GM21528 (cell line): ENCODE results near the gene ANO8.
"Not testable (repeated sequence)": the region's sequence is repeated elsewhere in the genome, so short reads cannot be mapped to it uniquely, and the experiment has no call there.

Experiments
- ATAC-seq: cut with Tn5 transposase; IDR thresholded peaks from one replicate; pipeline ENCODE4 v1.9.1; 2021; ENCODE audit warnings: mild to moderate bottlenecking, moderate library complexity; ENCODE audit not compliant: unreplicated experiment, low FRiP score

ANO8 gene, protein sequence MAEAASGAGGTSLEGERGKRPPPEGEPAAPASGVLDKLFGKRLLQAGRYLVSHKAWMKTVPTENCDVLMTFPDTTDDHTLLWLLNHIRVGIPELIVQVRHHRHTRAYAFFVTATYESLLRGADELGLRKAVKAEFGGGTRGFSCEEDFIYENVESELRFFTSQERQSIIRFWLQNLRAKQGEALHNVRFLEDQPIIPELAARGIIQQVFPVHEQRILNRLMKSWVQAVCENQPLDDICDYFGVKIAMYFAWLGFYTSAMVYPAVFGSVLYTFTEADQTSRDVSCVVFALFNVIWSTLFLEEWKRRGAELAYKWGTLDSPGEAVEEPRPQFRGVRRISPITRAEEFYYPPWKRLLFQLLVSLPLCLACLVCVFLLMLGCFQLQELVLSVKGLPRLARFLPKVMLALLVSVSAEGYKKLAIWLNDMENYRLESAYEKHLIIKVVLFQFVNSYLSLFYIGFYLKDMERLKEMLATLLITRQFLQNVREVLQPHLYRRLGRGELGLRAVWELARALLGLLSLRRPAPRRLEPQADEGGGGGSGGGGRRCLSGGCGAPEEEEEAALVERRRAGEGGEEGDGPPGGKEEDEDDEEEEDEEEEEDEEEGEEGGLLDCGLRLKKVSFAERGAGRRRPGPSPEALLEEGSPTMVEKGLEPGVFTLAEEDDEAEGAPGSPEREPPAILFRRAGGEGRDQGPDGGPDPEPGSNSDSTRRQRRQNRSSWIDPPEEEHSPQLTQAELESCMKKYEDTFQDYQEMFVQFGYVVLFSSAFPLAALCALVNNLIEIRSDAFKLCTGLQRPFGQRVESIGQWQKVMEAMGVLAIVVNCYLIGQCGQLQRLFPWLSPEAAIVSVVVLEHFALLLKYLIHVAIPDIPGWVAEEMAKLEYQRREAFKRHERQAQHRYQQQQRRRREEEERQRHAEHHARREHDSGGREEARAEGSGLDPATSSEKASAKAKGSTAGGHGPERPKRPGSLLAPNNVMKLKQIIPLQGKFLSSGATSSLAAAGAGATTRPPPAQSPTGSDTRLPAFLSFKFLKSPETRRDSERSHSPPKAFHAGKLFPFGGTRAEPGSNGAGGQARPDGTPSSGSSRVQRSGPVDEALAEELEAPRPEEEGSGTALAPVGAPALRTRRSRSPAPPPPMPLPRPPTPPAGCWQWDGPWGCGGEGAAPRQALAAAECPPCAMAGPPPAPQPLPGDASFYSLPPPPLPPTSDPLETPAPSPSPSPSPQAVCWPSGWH

DNA sequence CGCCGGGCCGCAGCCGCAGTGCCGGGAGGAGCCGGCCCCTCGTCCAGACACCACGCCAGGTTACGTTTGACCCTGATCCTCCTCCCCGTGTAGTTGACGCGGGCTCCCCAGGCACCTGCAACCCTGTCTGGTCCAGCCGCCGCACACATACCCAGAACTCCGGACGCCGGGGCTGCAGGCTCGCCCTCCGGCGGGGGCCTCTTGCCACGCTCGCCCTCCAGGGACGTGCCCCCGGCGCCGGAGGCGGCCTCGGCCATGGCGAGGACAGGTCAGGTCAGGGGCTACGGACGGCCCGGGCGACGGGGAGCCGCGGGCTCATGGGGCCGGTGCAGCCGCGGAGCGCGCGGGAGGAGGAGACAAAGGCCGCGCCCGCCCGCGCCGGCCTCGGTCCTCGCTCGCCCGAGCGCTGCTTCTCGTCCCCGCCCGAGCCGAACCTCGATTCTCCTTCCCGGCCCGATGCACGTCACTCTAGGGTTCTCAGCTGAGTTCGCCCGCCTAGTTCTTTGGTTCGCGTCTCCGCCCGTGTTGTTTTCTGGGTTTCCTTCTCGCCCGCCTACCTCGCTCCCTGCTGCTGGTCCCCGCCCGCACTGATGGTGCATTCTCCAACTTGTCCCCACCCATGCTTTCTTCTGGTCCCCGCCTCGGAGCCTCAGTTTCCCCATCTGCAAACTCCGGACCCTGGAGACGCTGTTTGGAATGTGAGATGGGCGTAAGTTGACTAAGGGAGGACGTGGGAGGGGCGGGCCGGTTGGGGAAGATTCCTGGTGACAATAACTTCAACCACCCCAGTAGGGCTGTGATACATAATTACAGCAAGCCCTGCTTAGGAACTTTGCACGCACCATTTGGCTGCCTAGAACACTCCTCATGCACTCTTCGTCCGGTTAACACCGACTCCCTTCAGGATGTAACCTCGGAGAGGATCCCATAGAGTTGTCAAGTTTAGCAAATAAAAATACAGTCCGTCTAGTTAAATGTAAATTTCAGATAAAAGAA lies at the start of gene ANO8:
TSS of gene ANO8 (minus strand) at position 442 of the 996 bp plus-strand sequence. CDS start at position 257, 185 bp downstream.
- ATAC-seq: no peak

DNA sequence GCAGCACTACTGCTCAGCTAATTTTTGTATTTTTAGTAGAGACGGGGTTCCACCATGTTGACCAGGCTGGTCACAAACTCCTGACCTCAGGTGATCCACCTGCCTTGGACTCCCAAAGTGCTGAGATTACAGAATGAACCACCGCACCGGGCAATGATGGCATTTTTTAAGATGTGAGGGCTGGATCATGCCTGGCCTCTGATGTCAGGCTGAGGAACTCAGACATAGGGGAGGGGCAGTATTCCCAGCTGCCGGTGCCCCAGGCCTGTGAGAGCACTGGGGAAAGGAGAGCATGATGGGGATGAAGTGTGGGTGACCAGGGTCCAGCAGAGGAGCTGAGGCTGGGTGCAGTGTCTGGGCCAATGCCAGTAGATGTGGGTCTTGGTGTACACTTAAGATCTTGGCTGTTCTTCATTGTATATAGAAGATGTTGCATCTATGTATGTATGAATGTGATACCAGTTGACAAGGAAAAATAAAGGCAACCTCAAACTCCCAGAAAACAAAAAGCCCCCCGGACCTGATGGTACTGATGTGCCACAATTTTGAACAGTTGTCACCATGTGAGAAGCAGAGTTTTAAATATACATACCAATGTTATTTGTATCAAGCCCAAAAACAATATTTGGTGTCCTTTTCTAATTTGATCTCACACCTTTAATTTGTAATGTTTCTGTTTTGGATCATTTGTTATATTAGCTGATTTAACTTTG lies 45.9 kb upstream of the ANO8 start:
- no peak for ATAC-seq

DNA sequence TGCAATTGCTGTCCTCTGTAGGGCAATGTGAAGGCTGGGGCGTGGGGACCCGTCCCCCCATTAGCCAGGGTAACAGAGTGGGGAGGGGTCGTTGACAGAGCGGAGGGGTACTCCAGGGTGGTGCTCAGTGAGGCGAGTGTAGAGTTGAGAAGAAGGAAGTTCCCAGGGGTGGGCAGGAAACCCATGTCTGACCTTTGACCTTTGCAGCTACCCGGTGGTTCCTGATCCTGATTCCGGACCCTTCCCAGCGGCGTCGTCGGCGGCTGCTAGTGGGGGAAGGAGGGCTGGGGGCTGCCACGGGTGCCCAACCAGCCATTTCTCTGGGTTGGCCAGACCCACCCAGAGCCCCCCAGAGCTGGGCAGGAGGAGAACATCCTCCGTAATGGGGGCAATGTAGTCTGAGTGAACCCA lies 44.6 kb upstream of the ANO8 start:
- ATAC-seq: no peak

DNA sequence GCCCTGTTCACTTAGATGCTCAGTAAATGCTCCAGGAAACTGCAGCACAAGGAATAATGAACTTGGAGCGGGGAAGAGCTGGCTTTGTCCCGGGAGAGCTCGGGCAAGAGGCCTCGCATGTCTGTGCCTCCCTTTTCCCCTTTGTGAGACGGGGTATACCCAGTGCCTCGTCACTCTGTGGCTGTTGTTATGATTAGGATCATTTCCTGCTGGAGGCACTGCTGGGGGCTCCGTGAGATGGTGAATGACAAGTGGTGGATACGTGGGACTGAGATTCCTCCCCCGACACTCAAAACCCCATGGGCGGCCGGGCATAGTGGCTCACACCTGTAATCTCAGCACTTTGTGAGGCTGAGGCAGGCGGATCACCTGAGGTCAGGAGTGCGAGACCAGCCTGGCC lies 43.6 kb upstream of the ANO8 start:
- no peak for ATAC-seq

DNA sequence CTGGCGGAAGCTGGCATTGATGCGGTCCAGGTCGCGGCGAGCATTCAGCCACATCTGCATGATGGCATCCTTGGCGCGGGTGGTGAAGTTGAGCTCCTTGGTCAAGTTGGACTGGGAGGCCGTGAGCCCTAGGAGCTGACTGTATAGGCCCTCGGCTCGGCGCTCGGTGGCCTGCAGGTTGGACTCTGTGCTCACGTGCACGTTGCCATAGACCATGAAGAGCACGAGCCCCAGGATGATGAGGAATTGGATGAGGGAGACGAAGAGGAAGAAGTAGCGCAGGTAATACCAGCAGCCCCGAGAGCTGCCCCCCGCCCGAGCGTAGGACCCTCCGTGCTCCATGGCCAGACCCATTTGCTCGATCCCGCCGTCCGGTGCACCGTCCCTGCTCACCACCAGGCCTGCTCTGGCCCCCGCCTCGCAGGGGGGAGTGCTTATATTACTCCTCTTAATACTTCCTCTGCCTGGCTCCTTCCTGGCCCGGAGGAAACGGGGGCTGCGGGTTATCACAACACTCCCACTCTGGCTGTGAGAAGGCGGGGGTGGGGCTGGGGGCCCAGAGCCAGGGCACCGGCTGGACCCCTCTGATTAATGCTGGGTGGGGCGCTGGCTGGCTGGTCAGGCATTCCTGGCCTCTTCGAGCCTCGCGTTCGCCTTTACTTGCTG lies 42.4 kb upstream of the ANO8 start, which contains the start of gene PLVAP:
TSS of gene PLVAP (minus strand) at position 408 of the 666 bp plus-strand sequence. CDS start at position 354, 54 bp downstream.
- ATAC-seq: no peak

DNA sequence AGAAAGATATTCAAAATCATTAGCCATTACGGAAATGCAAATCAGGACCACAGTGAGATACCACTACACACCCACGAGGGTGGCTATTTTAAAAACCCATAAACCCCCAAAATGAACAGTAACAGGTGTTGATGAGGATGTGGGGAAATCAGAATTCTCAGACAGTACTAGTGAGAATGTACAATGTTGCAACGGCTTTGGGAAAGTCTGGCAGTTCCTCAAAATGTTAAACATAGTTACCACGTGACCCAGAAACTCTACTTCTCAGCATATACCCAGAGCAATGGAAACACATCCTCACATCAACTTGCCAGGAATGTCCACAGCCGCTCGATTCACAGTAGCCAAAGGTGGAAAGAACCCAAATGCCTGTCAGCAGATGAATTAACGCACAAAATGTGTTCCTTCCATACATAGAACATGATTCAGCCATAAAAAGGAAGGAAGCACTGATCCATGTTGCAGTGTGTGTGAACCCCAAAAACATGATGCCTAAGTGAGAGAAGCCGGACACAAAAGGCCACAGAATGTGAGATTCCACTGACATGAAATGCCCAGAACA lies 35.5 kb upstream of the ANO8 start:
- ATAC-seq: peak; percentile 82

DNA sequence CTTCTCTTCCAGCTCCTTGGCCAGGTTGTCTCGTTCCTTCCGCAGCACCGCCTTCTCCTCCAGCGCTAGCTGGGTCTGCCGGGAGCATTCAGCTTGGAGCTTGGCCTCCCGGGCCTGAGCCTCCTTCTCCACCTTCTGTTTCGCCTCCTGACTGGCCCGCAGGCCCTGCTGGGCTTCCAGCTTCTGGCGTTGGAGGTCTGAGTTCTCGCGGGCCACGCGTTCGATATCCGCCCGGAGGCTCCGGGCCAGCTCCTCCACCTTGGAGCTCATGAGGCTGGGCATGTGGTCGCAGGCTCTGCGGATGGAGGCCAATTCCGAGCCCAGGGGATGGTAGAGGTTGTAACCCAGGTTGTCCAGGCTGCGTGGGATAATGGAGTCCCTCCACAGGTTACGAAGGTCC lies 30.7 kb upstream of the ANO8 start:
- no peak for ATAC-seq

DNA sequence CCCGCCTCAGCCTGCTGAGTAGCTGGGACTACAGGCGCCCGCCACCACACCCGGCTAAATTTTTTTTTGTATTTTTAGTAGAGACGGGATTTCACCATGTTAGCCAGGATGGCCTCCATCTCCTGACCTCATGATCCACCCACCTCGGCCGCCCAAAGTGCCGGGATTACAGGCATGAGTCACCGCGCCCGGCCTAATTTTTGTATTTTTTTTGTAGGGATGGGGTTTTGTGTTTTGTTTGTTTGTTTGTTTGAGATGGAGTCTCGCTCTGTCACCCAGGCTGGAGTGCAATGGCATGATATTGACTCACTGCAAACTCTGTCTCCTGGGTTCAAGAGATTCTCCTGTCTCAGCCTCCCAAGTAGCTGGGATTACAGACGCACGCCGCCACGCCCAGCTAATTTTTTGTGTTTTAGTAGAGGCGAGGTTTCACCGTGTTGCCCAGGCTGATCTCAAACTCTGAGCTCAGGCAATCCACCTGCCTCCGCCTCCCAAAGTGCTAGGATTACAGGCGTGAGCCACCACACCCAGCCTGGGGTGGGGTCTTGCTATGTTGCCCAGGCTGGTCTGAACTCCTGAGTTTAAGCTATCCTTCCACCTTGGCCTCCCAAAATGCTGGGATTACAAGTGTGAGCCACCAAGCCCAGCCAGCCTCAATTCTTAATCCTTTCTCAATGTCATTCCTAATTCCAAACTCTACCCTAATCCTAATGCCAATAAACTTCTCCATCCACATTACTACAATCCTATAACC lies 29.4 kb upstream of the ANO8 start:
- ATAC-seq: not testable (repeated sequence)

DNA sequence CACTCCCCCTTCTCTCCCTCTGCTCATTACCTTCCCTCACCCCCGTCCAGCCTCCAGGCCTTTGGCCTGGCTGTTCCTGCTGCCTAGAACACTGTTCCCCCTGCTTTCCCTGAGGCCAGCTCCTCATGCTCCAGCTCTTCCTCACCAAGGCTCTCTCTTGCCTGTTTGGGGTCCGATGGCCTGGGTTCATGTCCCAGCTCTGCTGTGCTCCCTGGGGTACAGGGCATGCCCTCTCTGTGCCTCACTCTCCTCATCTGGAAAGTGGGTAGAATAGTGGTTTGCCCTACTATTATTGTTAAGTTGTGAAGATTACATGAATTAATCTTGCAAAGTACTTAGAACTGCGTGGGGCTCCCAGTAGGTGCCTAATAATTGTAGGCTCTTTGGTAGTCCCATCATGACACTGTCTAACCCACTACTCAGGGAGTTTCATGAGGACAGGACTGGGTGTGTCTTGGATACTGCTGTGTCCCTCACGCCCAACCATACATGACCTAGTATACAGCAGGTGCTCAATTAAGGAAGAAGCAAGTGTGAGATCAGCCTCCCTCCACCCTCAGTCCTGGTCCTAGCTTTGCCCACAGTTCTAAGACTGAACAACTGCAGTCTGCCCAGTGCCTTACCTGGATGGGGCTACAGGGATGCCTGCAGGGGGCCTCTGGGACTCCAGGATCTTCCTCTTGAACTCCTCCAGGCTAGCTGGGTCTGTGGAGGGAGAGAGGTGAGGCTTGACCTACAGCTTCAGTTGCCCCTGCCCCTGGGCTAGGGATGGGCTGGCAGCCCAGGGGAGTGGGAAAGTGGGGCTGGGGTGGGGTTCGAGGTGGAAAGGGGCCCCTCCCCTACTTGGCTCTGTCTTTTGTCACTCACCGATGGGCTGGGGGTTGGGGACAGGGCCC lies 25.5 kb upstream of the ANO8 start:
- no peak for ATAC-seq

DNA sequence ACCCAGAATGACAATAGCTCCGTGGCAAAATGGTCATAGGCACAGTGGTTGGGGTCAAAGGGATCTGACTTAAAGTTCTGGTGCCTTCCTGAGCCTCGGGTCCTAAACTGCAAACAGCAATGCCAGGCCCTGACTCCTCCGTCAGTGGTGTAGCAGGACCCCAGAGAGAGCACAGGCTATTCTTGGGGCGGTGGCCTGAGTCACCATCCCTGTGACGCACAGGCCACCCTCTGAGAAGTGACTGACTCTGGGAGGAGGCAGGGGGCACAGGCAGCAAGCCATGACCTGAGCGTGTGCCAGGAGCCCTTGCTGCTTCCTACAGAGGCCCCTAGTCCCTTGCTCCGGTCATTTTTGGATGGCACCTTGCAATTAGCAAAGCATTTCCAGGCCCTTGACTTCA lies 23.7 kb upstream of the ANO8 start:
- no peak for ATAC-seq

DNA sequence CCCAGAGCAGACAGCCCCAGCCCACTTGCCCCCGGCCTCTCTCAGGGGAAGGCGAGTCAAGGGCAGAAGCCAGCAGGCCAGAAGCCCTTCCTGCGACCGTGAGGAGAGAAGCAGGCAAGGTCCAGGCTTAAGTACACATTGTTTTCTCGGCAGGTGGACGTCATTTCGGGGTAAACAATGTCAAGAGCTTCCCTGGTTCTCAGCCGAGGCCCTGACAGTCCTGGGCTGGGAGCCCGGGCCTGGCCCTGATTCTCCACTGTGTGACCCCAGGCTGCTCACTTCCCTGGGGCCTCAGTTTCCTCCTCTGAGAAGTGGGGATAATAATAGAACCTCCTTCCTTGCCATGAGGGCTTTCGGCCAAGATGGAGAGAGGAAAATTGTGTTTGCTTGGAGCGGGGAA lies 23.1 kb upstream of the ANO8 start:
- no peak for ATAC-seq

DNA sequence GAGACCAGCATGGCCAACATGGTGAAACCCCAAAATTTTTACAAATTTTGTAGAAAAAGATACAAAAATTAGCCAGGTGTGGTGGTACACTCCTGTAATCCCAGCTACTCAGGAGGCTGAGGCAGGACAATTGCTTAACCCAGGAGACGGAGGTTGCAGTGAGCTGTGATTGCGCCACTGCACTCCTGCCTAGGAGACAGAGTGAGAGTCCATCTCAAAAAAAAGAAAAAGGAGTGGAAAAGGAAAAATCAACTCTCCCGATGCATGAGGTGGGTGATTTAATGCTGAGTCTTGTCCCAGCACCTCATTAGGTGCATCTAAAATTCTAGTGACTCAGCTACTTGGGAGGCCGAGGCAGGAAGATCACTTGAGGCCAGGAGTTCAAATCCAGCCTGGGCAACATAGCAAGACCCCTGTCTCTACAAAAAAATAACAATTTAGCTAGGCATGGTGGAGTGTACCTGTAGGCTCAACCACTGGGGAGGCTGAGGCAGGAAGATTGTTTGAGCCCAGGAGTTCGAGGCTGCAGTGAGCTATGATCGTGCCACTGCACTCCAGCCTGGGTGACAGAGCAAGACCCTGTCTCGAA lies 22.5 kb upstream of the ANO8 start:
- ATAC-seq: no peak

DNA sequence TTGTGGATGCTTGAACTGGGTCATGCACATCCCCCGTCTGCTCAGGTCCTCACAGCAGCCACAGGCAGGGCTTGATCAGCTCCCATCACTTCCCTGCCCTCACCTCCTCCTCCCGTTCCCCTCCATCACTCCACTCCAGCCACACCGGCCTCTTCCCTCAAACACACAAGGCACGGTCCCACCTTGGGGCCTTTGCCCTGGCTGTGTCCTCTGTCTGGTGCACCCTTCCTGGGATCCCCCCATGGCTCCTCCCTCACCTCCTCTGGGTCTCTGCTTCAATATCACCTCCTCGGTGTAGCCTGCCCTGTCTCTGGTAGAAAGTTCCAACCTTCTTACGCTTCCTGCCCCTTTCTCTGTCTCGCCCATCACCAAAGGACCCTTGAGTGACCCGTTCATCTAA lies 18.7 kb upstream of the ANO8 start:
- no peak for ATAC-seq

DNA sequence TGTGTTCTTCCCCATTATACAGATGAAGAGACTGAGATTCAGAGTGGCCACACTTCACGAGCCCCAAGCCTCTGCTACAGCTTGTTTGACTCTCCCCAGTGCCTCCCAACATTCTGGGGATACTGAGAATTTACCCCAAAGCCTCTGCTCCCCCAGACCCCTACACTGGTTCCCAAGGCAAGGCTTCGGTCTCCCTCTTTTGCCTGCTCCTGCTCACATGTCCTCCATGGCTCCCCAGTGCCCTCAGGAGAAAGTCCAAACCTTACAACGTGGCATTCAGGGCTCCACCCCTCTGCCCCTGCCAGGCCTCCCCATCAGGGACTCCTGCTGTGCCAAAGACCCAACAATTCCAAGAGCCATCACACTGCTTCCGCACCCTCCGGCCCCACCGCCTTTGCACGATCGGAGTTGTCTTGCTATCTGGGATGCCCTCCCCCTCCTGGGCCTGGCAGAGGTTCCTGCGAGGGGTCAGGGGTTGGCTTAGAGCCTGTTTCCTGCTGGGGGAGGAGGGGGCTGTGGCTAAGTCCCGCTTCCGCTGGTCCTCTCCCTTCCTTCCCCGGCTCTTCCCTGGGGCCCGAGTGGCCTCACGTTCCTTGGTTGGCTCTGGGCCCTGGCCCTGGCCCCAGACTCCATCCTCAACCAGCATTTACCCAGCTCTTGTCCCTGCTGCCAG lies 18.1 kb upstream of the ANO8 start:
- ATAC-seq: no peak

DNA sequence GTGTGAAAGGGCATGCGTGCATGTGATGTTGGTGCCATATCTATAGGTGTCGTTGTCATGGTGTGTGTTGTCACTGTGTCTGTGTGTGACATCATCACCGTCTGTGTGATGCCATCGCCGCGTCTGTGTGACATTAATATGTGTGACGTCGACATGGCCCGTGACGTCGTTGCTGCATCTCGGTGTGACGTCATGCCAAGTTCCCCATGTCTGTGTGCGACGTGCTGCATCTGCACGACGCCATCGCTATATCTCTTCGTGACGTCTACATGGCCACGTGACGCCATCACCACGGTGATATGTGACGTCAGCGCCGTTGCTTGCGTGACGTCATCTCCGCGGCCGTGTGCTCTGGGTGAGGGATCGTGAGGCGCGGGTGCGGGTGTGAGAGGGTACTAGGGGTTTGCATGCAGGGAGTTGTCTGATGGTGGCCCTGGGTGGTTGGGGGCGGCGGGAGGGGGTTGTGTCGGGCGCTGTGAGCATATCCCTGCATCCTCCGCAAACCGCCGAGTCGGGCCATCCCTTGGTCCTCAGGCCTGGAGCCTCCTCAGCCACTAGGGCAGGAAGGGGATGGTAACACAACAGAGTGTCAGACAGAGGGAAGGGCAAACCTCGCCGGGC lies 17.3 kb upstream of the ANO8 start:
- ATAC-seq: no peak
